ENCODE data around the gene INSIG1.

- peak; percentile 97 to 98 for TF ChIP-seq POLR2A (IDR thresholded peaks at IDR 0.05)
- TF ChIP-seq CTCF (IDR thresholded peaks at IDR 0.05): peak in 2 of 6 experiments; percentile 1 to 16
Observed at GRCh38 chr7:155297517-155298287, at the start of gene INSIG1.

All from Peyer's patch (tissue), 4 donors.